Measurements from ENCODE around the gene GPR78. TPM values are rescaled to one million over a fixed set of nuclear protein-coding genes. Genes with fewer than 3 reads are reported as not detected.

The GPR78 gene
- total and polyA plus RNA-seq, 8 donors: 0.31 to 2.3 (median 0.55) TPM; not detected in 5

DNA sequence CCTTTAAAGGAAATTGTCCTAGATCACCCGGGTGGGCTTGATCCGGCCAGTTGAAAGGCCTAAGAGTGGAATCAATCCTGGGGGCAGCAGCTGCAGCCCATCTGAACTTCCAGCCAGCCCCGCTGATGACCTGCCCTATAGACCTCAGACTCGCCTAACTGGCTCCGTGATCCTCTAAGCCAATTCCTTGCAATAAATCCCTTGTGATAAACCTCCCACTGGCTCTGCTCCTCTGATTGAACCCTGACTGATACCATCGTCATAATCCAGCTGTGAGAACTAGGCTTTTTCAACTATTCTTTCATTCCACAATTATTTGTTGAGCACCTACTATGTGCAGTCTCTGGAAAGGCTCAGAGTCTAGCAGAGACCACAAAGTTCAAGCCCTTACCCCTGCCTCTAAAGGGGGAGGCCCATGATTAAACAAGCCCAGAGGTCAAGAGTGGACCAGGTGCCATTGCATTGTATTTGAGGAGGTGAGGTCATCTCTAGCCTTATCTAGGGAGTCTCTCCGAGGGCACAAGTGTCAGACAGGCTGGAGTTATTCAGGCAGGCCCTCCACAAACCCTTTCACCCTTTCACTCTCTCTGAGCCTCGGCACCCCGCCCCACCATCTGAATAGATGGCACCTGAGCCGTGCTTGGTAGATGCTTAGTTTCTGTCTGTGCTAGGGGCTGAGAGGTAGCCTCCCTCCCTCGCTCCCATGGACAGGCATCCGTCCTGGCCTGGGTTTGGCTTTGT is 20.5 kb upstream of the GPR78 start:
- H3K36me3 ChIP-seq: no peaks in the 10 kb centered on the region
- no peak overlapping the region for H3K27ac ChIP-seq
- H3K4me3 ChIP-seq: no peak overlapping the region
- peaks cover 0 to 25% (median 0%) of the 10 kb centered on the region in 3 donors for H3K27me3 ChIP-seq
- WGBS, 5 donors: 68 to 82% (median 78%) methylated on average over 10 to 12 of the region's 12 CpGs
- H3K9me3 ChIP-seq: no peaks in the 10 kb centered on the region
- no peak for DNase-seq
- no peaks in the 10 kb centered on the region for H3K4me1 ChIP-seq
- intact Hi-C loops (cut with DNase I; ENCODE audit: low total_unique reads): no loop called here
- TF ChIP-seq POLR2AphosphoS5 (IDR thresholded peaks at IDR 0.05): no peak
- TF ChIP-seq, protein P1, sequence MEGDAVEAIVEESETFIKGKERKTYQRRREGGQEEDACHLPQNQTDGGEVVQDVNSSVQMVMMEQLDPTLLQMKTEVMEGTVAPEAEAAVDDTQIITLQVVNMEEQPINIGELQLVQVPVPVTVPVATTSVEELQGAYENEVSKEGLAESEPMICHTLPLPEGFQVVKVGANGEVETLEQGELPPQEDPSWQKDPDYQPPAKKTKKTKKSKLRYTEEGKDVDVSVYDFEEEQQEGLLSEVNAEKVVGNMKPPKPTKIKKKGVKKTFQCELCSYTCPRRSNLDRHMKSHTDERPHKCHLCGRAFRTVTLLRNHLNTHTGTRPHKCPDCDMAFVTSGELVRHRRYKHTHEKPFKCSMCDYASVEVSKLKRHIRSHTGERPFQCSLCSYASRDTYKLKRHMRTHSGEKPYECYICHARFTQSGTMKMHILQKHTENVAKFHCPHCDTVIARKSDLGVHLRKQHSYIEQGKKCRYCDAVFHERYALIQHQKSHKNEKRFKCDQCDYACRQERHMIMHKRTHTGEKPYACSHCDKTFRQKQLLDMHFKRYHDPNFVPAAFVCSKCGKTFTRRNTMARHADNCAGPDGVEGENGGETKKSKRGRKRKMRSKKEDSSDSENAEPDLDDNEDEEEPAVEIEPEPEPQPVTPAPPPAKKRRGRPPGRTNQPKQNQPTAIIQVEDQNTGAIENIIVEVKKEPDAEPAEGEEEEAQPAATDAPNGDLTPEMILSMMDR (IDR thresholded peaks at IDR 0.05): no peak
- TF ChIP-seq POLR2A (IDR thresholded peaks at IDR 0.05): no peak
- no peak for TF ChIP-seq EP300 (IDR thresholded peaks at IDR 0.05)

DNA sequence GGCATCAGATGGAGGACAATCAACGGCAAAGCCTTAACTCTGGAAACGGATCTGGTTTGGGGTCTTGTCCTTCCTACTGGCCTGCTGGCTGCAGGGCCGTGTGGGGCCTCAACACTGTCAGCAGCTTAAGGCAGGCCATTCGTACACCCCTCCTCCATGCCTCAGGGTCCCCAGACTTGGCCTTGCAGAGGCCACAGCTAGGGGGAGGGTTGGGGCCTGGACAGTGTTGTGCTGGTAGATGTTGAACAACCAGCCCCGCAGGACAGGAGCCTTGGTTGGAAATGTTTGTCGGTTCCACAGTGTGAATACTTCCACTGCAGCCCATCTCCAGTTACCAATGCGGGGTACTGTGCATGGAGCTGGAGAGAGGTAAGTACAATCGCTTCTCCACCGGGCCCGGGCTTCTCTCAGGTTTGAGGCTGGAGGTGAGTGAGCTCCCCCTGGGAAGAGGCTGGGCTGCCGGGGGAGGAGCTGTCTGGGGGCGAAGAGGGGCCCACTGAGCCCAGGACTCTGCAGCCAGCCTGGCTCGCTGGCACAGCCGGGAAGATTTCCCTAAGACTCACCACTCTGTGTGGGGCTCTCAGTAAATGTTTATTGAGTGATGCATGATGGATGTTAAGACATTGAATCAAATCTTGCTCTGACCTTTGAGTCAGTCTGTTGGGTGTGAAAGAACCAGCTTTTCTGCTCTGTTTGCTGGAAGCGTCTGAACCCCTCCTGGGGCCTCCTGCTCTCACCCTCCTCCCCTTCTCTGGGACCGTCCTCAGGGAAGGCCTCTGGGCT is 19.7 kb upstream of the GPR78 start:
- no peaks in the 10 kb centered on the region for H3K4me1 ChIP-seq
- intact Hi-C loops (cut with DNase I; ENCODE audit: low total_unique reads): no loop called here
- DNase-seq: peak in 1 of 2 donors; percentile 47
- WGBS, 5 donors: 43 to 73% (median 58%) methylated on average over 14 to 16 of the region's 16 CpGs
- no peaks in the 10 kb centered on the region for H3K9me3 ChIP-seq
- H3K4me3 ChIP-seq: no peak overlapping the region
- no peak overlapping the region for H3K27ac ChIP-seq
- no peaks in the 10 kb centered on the region for H3K36me3 ChIP-seq
- no peak for TF ChIP-seq EP300 (IDR thresholded peaks at IDR 0.05)
- TF ChIP-seq, protein P1 (IDR thresholded peaks at IDR 0.05): no peak
- no peak for TF ChIP-seq POLR2A (IDR thresholded peaks at IDR 0.05)
- no peak for TF ChIP-seq POLR2AphosphoS5 (IDR thresholded peaks at IDR 0.05)
- peaks cover 0 to 27% (median 0%) of the 10 kb centered on the region in 3 donors for H3K27me3 ChIP-seq

DNA sequence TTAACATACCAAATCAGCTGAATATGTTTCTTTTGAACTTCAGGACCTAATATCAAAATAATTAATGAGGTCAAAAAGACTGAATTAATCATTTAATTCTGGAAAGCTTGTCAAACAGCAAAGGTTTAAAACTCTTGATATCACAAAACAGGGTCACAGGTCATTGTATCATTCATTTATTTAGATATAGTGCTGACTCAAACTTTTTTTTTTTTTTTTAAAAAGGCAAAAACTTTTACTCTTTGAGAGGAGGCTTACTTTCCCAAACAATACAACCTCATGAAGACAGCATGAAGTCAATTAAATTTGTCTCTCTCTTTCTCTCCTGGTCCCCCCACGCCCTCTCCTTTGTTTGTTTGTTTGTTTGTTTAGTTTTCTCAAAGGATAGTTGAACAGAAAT is 15.6 kb upstream of the GPR78 start:
- no peak for TF ChIP-seq POLR2A (IDR thresholded peaks at IDR 0.05)
- TF ChIP-seq, protein P1 (IDR thresholded peaks at IDR 0.05): no peak
- TF ChIP-seq POLR2AphosphoS5 (IDR thresholded peaks at IDR 0.05): no peak
- no peak for TF ChIP-seq EP300 (IDR thresholded peaks at IDR 0.05)
- no peaks in the 10 kb centered on the region for H3K9me3 ChIP-seq
- peaks cover 0 to 22% (median 4%) of the 10 kb centered on the region in 3 donors for H3K27me3 ChIP-seq
- H3K36me3 ChIP-seq: no peaks in the 10 kb centered on the region
- H3K4me3 ChIP-seq: no peak overlapping the region
- intact Hi-C loops (cut with DNase I; ENCODE audit: low total_unique reads): no loop called here
- 33 to 44% (median 42%) methylated on average over 1 of the region's 1 CpG for WGBS, 5 donors
- H3K4me1 ChIP-seq: no peaks in the 10 kb centered on the region
- no peak for DNase-seq
- no peak overlapping the region for H3K27ac ChIP-seq

DNA sequence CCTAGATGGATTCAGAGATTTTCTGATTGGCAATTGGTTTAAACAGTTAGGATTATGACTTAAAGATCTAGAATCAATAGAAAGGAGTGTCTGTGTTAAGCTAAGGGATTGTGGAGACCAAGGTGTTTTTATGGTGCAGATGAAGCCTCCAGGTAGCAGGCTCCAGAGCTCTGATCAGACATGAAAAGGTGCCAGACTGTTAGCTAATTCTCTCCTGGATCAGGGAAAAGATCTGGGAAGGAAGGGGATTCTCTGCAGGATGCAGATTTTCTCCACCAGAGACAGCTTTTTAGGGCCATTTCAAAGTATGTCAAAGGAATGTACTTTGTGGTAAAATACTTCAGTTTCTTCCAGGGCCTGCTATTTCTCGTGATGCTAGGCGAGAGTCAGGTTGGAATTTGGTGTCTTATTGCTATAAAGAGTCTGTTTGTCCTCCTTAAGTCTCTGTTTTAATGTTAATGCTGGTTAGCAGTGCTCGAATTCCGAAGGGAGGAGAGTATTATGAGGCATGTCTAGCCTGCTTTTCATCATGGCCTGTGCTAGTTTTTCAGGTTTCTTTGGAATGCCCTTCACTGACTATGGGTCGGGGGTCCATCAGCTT is 12.0 kb upstream of the GPR78 start:
- 48 to 64% (median 55%) methylated on average over 5 of the region's 5 CpGs for WGBS, 5 donors
- no peak for DNase-seq
- Histone ChIP-seq H3K4me1 (no peaks in the 10 kb centered on the region), H3K9me3 (no peaks in the 10 kb centered on the region), H3K27ac (no peak overlapping the region), H3K36me3 (no peaks in the 10 kb centered on the region), H3K27me3 (peaks cover 0 to 12% (median 4%) of the 10 kb centered on the region in 3 donors), H3K4me3 (no peak overlapping the region)
- TF ChIP-seq, protein P1 (IDR thresholded peaks at IDR 0.05): no peak
- TF ChIP-seq POLR2A (IDR thresholded peaks at IDR 0.05) (no peak), EP300 (IDR thresholded peaks at IDR 0.05) (no peak), POLR2AphosphoS5 (IDR thresholded peaks at IDR 0.05) (no peak)
- intact Hi-C loops (cut with DNase I; ENCODE audit: low total_unique reads): no loop called here
